Epithelial cell of esophagus (primary cell): ENCODE results near the gene CYP21A2.
A peak's percentile ranks its signal among the peaks of the same experiment; 100 is the strongest.

Experiments
- DNase-seq: peaks from one replicate; pipeline ENCODE4 v3.0.0; 2010; ENCODE audit warnings: low read depth
- H3K4me3 ChIP-seq: 2 replicates; pipeline ENCODE4 v1.5.1; 2011; ENCODE audit warnings: mild to moderate bottlenecking, low read length, control low read depth
- TF ChIP-seq, protein P1 (sequence below): IDR thresholded peaks from 2 replicates; pipeline ENCODE4 v1.5.1; 2011; ENCODE audit warnings: low read depth, mild to moderate bottlenecking, low read length, control low read depth, inconsistent platforms; ENCODE audit not compliant: insufficient read depth; ENCODE audit errors: missing control alignments

The CYP21A2 gene

DNA sequence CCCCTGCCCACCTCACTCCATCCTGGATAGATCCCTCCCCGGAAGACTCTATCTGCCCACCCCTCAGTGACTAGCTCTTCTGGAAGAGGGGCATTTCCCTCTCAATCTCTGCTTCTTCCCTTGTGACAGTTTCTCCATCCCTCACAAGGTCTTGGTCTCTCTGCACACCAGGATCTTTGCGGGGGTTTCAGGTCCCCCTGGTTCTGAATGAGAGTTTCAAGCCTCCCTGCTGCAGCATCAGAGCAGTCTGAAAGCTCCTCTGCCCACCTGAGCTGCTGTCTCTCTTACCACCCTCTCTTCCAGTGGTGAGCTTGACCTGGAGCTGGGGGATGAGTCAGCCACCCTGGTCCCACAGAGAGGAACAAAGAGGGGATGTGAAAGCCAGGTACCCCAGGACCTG lies 46.6 kb downstream of the CYP21A2 start:
- no peak overlapping the region for H3K4me3 ChIP-seq
- TF ChIP-seq, protein P1, sequence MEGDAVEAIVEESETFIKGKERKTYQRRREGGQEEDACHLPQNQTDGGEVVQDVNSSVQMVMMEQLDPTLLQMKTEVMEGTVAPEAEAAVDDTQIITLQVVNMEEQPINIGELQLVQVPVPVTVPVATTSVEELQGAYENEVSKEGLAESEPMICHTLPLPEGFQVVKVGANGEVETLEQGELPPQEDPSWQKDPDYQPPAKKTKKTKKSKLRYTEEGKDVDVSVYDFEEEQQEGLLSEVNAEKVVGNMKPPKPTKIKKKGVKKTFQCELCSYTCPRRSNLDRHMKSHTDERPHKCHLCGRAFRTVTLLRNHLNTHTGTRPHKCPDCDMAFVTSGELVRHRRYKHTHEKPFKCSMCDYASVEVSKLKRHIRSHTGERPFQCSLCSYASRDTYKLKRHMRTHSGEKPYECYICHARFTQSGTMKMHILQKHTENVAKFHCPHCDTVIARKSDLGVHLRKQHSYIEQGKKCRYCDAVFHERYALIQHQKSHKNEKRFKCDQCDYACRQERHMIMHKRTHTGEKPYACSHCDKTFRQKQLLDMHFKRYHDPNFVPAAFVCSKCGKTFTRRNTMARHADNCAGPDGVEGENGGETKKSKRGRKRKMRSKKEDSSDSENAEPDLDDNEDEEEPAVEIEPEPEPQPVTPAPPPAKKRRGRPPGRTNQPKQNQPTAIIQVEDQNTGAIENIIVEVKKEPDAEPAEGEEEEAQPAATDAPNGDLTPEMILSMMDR, result no peak
- no peak for DNase-seq

DNA sequence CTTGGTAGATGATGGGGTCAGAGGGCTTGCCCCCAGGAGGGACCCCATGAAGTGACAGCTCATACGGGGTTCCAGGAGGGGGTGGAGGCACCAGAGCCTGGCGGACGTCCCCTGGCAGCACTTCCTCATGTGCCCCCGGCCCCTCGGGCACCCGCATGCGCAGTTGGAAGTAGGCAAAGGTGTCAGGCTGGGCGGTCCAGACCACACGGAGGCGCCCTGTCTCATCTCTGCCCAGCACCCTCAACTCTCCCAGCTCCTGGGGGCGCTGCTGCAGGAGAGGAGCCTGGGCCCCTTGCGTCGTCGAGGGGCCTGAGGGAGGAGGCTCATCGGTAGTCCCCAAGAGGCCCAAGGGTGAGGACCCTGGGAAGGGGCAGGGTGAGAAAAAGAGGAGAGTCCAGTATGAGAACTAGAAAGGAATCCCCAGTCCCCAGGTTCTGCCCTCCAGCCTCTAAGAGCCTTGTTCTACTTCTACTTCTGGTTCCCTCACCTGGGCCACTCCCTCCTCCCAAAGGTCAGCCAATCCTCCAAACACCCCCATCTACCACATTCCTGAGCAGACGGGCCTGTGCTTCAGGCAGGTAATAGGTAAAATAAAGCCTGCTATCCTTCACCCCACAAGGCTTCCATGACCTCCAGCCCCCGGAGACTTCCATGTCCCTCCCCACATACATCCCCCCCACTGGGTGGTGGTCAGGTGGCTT lies 47.7 kb downstream of the CYP21A2 start:
- H3K4me3 ChIP-seq, result no peak overlapping the region
- TF ChIP-seq, protein P1, result no peak
- DNase-seq, result no peak

DNA sequence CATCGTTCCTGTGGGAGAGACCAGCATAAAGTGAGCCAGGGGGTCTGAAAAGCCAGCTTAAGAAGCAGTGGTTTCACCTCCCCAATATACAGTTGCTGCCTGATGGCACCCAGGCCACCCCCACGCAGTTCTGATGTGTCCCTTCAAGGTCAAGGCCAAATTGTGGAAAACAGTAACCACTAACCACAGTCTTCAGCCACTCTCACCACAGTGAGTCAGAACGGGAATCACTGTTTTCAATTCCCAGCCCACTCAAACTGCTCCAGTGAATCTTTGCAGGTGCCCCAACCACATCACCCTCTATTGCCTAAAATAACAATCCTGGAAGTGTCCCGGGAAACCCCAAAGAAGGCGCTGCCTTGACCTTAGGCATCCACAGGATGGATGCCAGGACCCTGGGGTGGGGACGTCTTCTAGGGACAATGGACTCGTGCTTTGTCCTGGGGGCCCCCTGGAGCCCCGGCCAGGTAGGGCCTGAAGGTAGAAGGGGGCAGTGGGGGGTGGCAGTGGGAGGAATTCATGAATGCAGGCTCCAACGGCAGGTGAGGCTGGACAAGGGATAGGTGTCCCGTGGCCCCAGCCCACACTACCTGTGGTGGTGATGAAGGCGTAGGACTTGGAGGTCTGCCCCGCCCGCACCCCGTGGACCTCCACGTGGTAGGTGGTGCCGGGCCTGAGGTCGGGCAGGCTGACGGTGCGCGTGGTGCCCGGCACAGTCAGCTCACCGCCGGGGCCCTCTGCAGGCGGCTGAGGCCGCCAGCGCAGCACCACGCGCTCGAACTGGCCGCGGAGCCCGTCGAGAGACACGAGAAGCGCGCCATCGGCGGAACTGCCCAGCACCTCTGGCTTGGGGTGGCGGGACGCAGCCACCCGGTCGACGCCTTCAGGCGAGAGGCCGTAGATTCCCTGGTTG lies 48.7 kb downstream of the CYP21A2 start:
- DNase-seq, result peak; percentile 35
- TF ChIP-seq, protein P1, result no peak
- H3K4me3 ChIP-seq, result no peak overlapping the region

DNA sequence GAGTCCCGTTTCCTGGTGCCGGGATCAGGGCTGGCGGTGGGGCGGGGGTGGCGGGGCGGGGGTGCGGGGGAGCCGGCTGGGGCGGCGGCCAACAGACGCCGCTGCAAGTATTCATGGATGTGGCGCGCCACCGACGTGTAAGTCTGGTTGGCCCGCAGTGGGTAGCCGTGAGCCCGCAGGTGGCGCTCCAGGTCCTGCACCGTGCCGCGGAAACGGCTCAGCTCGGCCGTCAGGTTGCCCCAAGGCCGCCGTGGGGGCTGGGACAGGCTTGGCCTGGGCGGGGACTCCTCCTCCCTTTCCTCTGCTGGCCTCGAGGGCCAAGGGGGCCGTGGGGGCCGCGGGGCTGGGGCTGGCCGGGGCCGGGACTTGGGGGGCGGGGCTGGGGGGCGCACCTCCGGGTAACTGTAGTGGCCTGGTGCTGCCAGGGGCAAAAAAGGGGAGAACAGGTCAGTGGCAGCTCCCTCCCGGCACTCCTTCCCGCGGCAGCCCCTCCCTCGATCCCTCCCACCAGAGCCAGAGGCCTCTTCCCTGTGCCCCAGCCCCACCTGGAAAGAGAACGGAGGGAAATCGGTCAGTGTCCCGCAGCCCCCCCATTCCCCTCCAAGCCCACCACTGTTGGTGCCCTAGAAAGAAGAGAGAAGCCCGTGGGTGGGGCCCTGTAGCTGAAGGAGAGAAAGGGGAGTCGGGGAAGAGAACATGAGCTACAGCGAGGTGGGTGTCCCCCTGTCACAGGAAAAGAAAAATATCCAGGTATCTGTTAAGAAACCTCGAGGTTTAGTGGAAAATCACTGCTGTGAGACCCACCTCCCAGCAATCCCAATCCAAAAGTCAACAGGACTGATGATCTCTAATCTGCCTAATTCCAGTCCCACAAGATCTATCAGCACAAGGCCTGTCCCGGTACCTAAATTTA lies 49.6 kb downstream of the CYP21A2 start:
- H3K4me3 ChIP-seq, result no peak overlapping the region
- TF ChIP-seq, protein P1, result peak; percentile 46
- peak; percentile 81 for DNase-seq

DNA sequence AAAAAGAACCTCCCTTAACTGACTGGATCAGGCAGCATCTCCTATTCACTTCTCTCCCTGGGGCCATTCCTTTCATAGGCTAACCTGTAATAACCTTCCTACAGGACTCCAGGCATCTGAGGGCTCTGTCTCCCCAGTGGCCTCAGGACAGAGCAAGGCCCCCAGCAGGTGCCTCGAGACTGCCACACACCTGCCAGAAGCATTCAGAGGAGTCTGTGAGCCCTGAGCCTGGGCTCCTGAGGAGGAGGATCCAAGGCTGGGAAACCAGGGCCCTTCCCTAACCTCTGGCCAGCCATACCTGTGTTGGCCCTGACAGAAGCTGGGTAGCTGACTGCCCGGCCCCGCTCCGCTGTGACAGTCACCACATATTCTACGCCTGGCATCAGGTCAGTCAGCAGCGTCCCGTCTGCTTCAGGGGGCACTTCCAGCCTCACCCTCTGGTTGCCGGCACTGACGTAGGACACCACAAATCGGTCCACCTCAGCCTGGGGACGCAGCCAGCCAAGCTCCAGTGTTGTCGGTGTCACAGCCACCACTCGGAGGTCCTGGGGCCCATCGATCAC lies 50.4 kb downstream of the CYP21A2 start:
- TF ChIP-seq, protein P1, result no peak
- no peak for DNase-seq
- no peak overlapping the region for H3K4me3 ChIP-seq

DNA sequence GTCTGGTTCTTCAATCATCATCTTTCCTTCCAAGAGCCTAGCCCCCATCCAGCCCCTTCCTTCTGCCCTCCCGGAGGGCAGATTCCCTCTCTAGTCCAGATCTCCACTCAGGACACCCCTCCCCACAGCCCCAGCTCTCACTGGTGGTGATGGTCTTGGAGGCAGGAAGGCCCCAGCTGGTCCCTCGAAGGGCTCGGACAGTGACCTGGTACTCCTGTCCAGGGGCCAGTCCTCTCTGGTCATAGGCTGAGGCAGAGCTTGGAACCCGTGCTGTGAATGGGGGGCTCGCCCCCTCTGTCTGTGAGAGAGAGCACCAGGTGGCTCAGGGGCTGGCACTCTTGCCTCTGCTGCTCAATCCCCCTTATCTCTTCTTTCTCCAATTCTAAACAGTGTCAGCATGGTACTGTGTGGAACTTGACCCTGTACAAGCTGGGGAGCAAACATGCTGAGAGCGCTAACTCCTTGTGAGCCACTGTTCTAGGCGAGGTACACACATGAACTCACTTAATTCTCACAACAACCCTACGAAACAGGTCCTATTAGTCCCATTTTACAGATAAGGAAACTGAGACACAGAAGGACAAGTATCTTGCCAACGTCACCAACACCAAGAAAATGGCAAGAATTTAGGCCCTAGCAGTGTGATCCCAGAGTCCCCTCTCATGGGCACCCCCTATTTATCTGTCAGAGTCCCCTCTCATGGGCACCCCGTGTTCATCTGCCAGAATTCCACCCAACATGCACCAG lies 51.0 kb downstream of the CYP21A2 start:
- H3K4me3 ChIP-seq, result no peak overlapping the region
- TF ChIP-seq, protein P1, result no peak

More for the DNA sequence above, 51.0 kb downstream of the CYP21A2 start:
- no peak for DNase-seq
